NCI-H2227 (cell line): ENCODE results near the gene SRPK3.
"Not testable (repeated sequence)": the region's sequence is repeated elsewhere in the genome, so short reads cannot be mapped to it uniquely, and the experiment has no call there.

Source experiments
- DNase-seq: peaks from one replicate; lab custom pipeline; 2025; ENCODE audit not compliant: unreplicated experiment; lab: John Stamatoyannopoulos, UW

Gene SRPK3

DNA sequence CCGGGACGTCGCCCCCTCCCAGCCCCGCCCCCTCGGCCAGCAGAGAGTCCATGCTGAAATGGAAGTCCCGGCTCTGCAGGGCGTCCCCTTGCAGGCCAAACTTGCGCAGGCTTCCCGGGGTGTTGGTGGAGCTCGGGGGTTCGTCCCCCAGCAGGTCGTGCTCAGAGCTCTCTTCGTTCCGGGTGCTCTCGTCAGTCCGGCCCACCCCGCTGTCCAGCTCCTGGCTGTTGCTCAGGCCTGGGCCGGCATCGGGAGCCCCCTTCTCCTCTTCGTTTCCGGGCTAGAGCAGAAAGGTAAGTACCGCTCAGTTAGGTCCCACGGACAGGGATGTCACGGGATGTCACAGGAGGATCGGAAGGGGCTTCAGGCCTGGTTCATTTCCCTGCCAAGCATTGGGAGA lies 23.8 kb downstream of the SRPK3 start:
- no peak for DNase-seq

DNA sequence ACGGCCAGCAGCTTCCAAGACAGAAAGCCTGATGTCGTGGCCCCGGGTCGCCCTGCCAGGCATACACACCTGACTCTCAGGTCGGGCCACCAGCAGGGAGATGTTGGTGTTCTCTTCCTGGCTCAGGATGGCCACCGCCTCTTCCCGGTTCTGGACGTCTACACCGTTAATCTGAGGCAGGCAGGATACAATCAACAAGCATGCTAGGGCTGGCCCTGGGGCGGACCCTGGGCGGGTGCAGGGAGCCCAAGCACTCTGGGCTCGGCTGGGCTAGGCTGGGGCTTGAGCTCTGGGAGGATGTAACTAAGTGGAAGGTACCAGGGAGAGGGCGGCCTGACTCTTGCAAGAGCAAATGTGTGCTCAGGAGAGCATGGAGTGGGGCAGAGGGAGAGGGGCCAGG lies 24.6 kb downstream of the SRPK3 start:
- DNase-seq: no peak

DNA sequence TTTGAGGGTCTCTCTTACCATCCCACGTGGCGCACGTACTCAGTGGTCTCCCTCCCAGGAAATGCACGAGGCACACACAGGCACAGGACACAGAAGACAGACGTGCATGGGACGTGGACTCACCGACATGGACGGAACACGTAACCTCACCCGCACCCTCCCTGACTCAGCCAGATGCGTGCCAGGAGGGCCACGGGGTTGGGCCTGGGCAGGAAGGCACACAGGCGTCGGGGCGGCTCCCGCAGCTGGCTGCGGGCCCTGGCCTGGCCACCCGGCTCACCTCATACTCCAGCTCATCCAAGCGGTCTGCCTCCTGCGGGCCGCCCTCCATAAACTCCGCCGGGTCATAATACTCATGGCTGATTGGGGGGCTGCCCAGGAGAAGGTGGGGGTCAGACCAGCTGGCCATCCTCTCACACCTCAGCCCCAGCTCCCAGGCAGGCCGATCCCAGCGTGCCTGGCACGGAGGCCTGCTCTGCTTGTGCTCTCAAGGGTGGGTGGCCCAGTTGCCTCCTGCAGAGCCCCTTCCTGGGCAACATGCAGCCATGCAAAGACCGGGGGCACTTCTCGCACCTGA lies 26.2 kb downstream of the SRPK3 start:
- DNase-seq: no peak

DNA sequence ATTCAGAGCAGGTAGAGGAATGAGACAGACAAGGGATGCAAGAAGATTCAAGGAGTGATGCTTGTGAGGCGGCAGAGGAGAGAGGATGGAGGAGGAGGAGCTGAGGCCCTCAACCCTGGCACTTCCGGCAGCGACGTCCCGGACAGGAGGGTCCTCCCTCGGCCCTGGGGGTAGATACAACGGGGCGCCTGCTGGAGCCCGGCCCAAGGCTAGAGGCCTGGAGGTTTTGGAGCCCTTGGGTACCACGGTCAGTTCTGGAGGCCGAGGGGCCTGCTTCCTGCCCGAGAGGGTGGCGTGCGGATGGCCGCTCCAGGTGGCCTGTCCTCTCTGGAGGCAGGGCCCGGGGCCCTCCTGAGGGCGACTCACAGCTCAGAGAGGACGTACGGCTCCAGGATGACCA lies 27.1 kb downstream of the SRPK3 start:
- DNase-seq: no peak

DNA sequence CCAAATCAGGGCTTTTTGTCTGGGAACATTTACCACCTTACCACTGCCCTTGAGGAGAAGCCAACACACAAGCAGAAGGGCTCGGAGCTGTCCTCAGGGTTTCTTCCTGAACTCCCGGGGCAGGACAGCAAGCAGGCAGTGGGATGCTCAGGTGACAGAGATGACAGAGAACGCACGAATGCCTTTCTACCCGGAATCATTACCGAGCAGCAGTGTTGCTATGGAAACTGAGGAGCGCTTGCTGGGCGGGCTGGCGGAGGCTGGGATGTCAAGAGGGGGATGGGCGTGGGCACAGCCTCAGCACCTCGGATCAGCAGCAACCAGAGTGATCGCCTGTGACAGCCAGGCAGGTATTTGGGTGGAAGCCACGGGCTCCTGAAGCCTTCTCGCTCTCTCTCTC lies 31.4 kb downstream of the SRPK3 start:
- DNase-seq: peak; percentile 82

DNA sequence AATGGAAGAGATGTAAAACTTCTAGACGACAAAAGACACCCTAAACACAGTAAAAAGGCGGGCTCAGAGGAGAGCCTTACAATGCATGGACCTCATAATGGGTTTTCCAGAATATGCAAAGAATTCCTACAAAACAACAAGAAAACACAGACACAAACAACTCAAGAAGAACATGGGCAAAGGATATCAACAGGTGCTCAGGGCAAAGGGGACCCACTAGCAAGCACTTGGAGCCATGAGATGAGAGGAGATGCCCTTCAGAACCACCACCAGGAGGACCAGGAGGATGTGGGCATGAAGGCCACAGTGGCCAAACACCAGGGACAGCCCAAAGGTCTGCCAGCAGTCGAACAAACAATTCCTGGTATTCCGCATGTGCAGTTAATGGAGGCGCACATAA lies 32.3 kb downstream of the SRPK3 start:
- DNase-seq: no peak

DNA sequence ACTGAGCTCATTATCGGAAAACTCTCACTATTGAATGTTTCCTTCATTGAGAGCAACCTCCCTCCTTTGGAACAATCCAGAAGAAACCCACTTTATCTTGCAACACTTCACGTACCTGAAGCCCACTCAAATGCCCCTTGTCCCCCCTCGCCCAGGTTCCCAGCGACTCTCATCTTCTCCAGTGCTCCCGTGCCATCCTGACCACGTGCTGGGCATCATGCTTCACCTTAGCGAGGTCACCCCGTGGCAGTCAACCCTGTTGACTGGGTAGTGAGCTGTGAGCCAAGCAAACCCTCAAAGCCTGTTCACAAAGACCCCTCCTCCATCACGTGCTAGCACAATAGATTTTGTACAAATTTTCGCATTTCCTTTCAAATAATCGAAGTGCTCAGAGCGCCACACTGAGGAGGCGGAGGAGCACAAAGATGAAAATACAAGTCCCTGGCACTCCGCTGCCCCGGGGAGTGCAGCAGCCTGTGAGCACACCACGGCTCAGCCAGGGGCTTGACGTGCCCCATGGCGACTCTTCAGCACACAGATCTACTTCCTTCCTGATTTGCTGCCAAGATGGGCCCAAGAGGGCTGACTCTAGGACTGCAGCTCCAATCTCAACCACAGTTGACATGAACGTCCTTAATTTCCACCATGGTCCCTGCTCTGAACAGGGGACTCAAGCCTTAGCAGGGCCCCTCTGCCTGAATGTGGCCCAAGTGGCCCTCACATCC lies 33.9 kb downstream of the SRPK3 start:
- DNase-seq: no peak

DNA sequence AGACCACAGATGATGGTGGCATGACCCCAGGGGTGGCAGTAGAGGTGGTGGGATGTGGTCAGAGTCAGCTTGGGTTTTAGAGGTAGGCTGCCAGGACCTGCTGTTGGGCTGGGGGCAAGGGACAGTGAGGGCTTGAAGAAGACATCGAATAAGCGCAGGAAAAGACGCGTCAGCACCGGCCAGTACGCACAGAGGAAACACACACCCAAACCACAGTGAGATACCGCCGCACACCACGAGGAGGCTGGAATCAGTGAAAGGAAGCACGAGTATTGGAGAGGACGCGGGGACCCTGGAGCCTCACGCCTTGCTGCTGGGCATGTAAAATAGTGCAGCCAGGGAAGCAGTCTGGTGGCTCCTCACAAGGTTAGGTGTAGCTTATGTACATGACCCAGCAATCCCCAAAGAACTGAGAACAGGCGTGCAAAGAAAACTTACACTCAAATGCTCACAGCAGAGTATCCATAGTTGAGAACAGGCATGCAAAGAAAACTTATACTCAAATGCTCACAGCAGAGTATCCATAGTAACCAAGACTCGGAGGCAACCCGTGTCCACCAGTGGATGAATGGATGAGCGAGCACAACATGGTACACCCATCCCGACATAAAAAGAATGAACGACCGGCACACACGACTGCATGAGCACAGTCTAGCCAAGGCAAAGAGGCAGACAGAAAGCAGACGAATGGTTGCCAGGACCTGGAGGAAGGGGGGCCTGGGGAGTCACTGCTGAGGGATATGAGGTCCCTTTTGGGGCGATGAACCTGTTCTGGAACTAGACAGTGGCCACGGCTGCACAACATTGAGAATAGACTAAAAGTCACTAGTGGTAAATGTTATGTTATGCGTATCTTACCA lies 36.2 kb downstream of the SRPK3 start:
- no peak for DNase-seq

DNA sequence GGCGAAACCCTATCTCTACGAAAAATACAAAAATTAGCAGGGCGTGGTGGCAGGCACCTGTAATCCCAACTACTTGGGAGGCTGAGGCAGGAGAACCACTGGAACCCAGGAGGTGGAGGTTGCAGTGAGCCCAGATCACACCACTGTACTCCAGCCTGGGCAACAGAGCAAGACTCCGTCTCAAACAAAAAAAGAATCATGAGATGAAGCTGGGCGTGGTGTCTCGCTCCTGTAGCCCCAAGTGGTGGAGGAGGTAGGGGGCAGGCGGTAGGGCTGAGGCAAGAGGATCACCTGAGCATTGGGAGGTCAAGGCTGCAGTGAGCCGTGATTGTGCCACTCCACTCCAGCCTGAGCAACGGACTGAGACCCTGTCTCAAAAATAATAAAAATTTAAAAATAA lies 37.2 kb downstream of the SRPK3 start:
- DNase-seq: not testable (repeated sequence)

DNA sequence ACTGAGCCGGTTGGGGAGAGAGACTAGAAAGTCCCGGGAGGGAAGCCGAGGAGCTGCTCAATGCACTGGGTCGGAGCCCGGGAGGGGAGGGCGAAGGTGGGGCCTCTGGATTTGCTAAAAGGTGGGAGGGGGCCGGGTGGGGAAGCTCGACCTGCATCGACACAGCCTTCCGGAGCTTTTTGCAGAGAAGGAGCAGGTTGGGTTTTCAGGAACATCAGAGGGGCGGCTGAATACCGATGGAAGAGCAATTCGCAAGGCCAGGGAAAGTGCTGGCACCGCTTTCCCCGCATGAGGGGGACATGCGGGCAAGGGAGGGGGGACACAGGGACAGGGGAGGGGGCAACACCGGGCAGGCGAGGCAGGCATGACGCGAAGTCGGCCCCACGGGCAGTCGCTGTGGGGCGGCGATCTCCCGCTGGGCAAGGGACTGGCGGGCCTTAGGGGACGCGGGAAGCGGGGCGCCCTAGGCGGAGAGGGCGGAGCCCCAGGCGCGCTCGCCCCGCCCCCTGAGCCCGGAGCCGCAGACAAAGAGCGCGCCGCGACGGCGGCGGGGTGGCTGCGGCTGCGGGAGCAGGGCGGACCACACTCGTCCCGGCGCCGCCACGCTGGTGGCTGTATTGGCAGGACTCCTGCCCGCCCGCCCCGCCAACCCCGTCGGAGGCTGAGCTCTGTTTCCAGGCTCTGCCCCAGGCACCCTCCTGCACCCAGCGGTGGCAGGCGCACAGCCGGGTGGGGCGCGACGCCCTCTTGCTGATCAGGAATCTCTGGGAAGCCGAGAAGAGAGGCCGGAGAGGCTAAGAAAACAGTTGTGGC lies 37.9 kb downstream of the SRPK3 start:
- peak; percentile 80 for DNase-seq

DNA sequence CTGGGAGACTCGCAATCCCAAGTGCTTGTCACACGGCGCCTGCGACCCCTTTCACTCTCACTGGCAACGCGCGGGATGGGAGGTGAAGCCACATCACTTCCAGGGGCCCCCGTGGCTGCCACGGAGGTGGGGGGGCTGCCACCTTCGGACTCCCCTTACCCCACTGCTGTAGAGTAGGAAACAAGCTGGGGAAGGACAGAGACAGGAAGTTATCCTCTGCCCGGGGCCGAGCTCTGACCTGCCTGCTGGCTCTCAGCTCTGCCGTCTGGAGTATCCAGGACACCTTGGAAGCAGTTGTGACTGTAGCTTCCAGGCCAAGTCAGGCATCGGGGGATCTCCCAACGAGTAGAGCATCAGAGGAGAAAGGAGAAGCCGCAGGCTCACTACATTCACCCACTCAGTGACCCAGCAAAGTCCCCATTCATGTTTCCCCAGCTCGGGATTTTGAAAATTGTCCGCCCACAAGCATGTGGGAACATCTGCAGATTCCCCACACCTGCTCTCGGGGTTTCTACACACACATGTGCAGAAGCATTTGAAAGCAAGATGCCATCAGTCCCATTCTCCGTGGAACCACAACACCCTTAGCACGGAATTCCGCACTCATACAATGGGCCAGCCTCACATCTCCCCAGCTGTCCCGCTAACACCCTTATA lies 38.7 kb downstream of the SRPK3 start:
- no peak for DNase-seq

DNA sequence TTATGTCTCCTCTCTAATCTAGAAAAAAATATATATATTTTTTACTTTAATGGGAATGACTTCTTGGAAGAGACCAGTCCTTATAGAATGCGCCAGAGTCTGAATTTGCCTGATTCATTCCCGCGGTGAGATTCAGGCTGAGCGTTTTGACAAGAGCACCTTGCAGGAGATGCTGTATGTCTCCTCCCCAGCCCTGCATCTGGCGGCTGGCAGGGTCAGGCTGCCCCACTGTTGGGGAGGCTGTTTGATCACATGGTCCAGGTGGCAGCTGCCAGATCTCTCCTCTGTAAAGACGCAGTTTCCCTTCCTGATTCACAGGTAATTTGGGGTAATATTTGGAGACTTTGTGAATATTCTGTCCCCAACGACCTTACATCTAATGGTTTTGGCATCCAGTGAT lies 39.8 kb downstream of the SRPK3 start:
- peak; percentile 39 for DNase-seq

DNA sequence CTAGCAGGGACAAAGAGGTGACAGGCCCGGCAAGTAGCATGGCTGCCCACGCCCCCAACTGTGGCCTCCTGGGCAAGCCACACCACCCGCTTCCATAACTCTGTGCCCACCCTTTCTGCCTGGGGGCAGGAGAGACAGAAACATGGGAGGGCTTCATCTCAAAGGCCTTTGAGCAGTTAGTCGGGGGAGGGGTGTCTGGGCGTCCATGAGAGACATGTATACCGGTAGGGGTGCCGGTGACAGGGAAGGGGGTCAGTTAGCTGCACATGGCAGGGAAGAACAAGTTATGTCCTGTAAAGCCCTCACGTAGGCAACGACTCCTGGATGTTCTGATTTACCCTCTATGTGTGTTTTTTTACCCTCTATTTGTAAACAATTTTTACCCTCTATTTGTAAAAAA lies 40.2 kb downstream of the SRPK3 start:
- no peak for DNase-seq

DNA sequence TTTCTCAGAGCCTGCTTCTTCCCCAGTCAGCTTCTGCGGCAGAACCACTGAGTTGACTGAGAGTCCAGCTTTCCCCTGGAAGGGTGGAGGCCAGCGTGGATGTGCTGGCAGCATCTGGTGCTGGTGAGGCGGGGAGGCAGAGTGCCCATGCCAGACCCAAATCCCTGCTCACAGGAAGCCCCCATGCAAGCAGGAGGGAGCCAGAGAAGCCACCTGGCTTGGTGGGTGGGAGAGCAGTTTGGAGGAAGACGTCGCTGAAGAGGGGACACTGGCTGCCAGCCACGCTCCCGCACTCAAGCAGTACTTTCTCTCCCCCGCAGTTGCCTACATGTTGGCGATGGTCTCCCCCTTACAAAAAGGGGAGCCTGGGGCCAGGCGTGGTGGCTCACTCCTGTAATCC lies 43.5 kb downstream of the SRPK3 start:
- DNase-seq: no peak

DNA sequence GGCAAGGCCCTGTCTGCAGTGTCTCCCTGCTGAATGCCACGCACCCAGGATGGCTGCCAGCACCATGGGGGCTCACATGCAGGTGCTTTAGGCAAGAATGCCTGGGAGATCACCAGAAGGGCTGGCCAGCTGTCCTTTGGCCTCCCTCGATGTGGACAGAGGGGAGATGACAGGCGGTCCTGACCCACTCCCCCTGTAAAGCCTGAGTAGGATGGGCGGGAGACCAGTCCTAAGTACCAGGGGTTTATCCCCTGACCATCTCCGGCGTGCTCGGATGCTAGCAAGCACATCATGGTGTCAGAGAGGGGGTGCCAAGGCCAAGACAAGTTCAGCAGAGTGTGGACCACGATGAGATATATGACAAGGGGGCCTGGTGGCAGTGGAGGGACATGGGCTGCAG lies 44.2 kb downstream of the SRPK3 start:
- DNase-seq: no peak

DNA sequence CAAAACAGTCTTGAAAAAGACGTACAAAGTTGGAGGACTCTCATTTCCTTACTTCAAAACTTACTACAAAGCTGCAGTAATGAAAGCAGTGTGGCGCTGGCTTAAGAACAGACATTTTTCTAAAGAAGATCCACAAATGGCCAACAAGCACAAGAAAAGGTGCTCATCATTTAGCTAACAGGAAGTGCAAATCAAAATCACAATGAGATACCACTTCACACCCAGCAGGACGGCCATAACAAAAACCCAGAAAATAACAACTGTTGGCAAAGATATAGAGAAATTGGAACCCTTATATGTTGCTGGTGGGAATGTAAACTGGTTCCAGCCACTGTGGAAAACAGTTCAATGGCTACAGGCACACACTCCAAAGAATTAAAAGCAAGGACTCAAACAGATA lies 46.2 kb downstream of the SRPK3 start:
- DNase-seq: no peak

DNA sequence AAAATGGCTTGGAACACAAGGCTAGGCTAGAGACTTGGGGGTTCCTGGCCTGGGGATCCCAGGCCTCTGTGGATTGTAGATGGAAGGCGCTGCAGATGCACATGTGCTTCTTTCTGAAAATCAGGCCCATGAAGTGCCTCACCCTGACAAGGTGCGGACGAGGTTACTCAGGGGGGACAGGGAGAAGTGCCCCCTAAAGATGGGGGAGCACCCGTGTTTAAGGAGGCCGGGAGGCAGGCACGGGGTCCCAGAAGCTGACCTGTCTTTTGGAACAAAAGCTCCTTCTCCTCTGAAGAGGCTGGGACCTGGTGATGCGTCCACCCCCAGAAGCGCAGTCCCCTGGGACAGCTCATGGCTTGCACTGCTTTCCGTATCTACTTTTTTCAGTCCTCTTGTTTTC lies 47.1 kb downstream of the SRPK3 start:
- no peak for DNase-seq

DNA sequence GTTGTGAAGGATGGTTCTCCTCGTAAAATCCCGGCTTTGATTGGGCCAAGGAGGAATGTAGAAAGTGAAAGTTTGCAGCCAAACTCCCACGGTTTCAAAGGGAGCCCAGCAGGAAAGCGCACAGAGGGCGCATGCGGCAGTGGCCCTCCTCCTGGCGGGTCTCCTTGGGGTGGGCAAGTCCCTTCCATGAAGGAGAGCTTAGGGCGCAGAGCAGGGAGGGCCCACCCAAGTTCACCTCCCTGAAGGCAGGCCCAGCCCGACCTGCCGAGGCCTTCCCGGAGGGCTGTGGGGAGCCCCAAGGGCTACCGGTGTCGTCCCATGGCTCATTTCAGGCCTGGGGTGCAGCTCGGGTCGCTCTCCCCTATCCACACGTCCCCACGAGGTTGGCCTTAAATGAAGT lies 47.5 kb downstream of the SRPK3 start:
- DNase-seq: no peak

DNA sequence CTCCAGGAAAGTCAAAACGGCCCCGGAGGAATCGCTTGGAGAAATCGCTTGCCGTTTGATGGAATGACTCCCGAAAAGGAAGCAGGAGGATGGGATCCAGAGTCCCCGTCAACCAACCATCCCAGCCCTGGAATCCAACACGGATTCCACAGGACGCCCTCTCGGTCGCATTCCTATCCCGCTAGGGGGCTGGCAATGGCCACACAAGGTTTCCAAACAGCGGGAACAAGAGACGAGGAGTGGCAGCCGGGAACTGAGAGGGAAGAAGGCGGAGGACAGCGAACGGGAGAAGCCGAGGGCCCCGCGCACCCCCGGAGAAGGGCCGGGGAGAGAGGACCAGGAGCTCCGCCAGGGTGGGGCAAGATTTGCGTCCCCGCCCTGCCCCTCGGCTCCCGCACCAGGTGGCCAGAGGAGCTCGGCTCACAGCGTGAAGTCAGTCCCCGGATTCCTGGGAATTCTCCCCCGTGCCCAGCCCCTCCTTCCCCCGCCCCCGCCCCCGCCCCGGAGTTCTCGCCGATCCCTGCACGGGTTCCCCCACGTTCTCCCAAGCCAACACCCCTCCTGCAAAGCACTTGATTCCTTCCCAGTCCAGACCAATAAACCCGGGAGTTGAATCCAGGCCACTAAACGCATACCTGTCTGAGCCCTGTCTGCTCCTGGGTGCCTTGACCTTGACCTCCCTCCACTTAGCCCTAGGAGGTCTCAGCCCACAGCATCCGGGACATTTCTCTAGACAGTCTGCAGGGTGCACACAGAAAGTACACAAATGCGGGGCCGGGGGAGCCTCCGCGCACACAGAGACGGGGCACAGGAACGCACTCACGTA lies 48.1 kb downstream of the SRPK3 start:
- DNase-seq: no peak

DNA sequence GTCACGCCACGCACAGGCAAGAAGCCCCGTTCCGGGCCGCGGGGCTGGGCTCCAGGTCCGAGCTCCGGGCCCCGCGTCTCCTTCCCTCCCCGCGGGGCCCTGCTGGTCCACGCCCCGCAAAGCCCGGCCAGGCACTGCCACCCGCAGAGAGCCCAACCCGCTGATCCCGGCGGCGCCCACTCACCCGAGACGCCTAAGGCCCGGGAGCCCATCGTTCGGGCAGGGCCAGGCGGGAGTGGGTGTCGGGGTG lies 48.6 kb downstream of the SRPK3 start:
- no peak for DNase-seq
